HepG2 (cell line): ENCODE results near the gene NME8. TPM values are rescaled to one million over a fixed set of nuclear protein-coding genes. Genes with fewer than 3 reads are reported as not detected.
A peak's percentile ranks its signal among the peaks of the same experiment; 100 is the strongest.

ENCODE experiments used
- ATAC-seq: fragments of 200-7000 bp; cut with Tn5 transposase; 3 replicates; pipeline ENCODE4 v1.9.1; 2020; ENCODE audit warnings: mild to moderate bottlenecking, moderate library complexity
- BruUV-seq: library from RNA; stranded (reverse); fragments of 400-500 nt; replicated peaks from 2 replicates; lab custom pipeline; 2021; lab: Mats Ljungman, UMichigan
- CTCF ChIA-PET: fragments of 300-600 bp; formaldehyde crosslinking; extraction: SDS; loops from one replicate; lab custom pipeline; 2021; ENCODE audit warnings: low total read pairs, inconsistent platforms, low intra/inter-chr PET ratio; lab: Yijun Ruan, JAX
- POLR2A ChIA-PET: fragments of 350-600 bp; sonication (Branson Sonifier 250); formaldehyde crosslinking; loops from one replicate; lab custom pipeline; 2020; ENCODE audit warnings: antibody characterized with exemption, inconsistent platforms; lab: Yijun Ruan, JAX
- DNase-seq: peaks from one replicate; pipeline ENCODE4 v3.0.0-alpha.2; 2015; ENCODE audit warnings: low spot score
- FAIRE-seq: peaks from 3 replicates; lab custom pipeline; 2011; peaks lifted over from hg19 to GRCh38; lab: Jason Lieb, UNC
- H2AFZ ChIP-seq: one replicate; pipeline ENCODE4 v1.6.1; 2011; ENCODE audit warnings: low read length, inconsistent platforms
- H3K27ac ChIP-seq: fragments of 300-600 bp; 3 replicates; pipeline ENCODE4 v1.8.0; 2011; ENCODE audit warnings: mixed run types, mild to moderate bottlenecking, mixed read lengths, low read length, inconsistent platforms; ENCODE audit not compliant: insufficient read depth; ENCODE audit errors: extremely low read length
- H3K27me3 ChIP-seq, 2 experiments: fragments of 200-600 bp in 1 of 2; 2 replicates in 1 of 2; 3 replicates in 1 of 2; pipeline versions ENCODE4 v1.6.0 to v1.8.0; 2011; ENCODE audit warnings: low read length in 2 of 2, mild to moderate bottlenecking in 2 of 2, moderate library complexity in 2 of 2, inconsistent platforms in 1 of 2; ENCODE audit not compliant: insufficient read depth in 2 of 2, control insufficient read depth in 1 of 2
- H3K36me3 ChIP-seq, 2 experiments: fragments of 200-600 bp in 1 of 2; replicated peaks in 1 of 2; 2 replicates in 1 of 2; 3 replicates in 1 of 2; pipeline versions ENCODE4 v1.5.1 to v1.8.0; 2011; ENCODE audit warnings: low read length in 2 of 2, inconsistent platforms in 1 of 2; ENCODE audit not compliant: insufficient read depth in 2 of 2, control insufficient read depth in 1 of 2
- H3K4me1 ChIP-seq: 2 replicates; pipeline ENCODE4 v1.5.1; 2012; ENCODE audit warnings: low read length, inconsistent platforms; ENCODE audit not compliant: insufficient read depth
- H3K4me2 ChIP-seq: 2 replicates; pipeline ENCODE4 v1.6.0; 2011; ENCODE audit warnings: low read depth, low read length, inconsistent platforms
- H3K4me3 ChIP-seq, 3 experiments: fragments of 200-600 bp in 1 of 3; sonication (generic), shearing (Covaris generic) in 1 of 3; replicated peaks in 1 of 3; 2 replicates each; pipeline ENCODE4 v1.5.1; 2011 to 2016; ENCODE audit warnings: low read length in 3 of 3, inconsistent platforms in 2 of 3, low read depth in 2 of 3, mild to moderate bottlenecking in 2 of 3, control low read depth in 1 of 3, mixed read lengths in 1 of 3; ENCODE audit not compliant: insufficient read depth in 1 of 3
- H3K79me2 ChIP-seq: one replicate; pipeline ENCODE4 v1.6.1; 2011; ENCODE audit warnings: low read length, inconsistent platforms; ENCODE audit not compliant: insufficient read depth
- H3K9ac ChIP-seq: 2 replicates; pipeline ENCODE4 v1.6.0; 2011; ENCODE audit warnings: mild to moderate bottlenecking, low read depth, low read length, inconsistent platforms; ENCODE audit not compliant: insufficient read depth
- H3K9me3 ChIP-seq: 2 replicates; pipeline ENCODE4 v1.5.1; 2012; ENCODE audit warnings: mild to moderate bottlenecking, low read length
- H4K20me1 ChIP-seq: 2 replicates; pipeline ENCODE4 v1.6.0; 2011; ENCODE audit warnings: inconsistent platforms, mild to moderate bottlenecking, low read length, moderate library complexity; ENCODE audit not compliant: insufficient read depth
- BCL6 ChIP-seq: IDR thresholded peaks from 2 replicates; pipeline ENCODE4 v1.6.1; 2016; ENCODE audit warnings: missing genetic modification reagents, missing compliant biosample characterization
- CEBPB ChIP-seq: IDR thresholded peaks from 2 replicates; pipeline ENCODE4 v1.6.1; 2011; ENCODE audit warnings: low read depth, low read length, improper control_type of control experiment, borderline replicate concordance
- FOSL1 ChIP-seq: sonication (generic); formaldehyde crosslinking; IDR thresholded peaks from 2 replicates; pipeline ENCODE4 v1.9.0; 2021; ENCODE audit warnings: missing genetic modification reagents, borderline replicate concordance
- FOXC1 ChIP-seq: sonication (generic); formaldehyde crosslinking; IDR thresholded peaks from 2 replicates; pipeline ENCODE4 v1.8.0; 2022; ENCODE audit warnings: mild to moderate bottlenecking, missing genetic modification reagents, borderline replicate concordance
- FOXO1 ChIP-seq: sonication (generic); formaldehyde crosslinking; IDR thresholded peaks from 2 replicates; pipeline ENCODE4 v1.4.0; 2020; ENCODE audit warnings: missing genetic modification reagents
- GABPB1 ChIP-seq: IDR thresholded peaks from 2 replicates; pipeline ENCODE4 v1.6.1; 2016; ENCODE audit warnings: mild to moderate bottlenecking, missing genetic modification reagents, moderate library complexity, missing compliant biosample characterization
- LCORL ChIP-seq, 2 experiments: fragments of 450-650 bp in 1 of 2; sonication (generic) in 1 of 2; formaldehyde crosslinking in 1 of 2; IDR thresholded peaks; 2 replicates each; pipeline versions ENCODE4 v1.5.0 to v1.6.1; 2017 to 2020; ENCODE audit warnings: antibody characterized with exemption in 1 of 2, missing genetic modification reagents in 1 of 2
- MAZ ChIP-seq, 2 experiments: sonication (generic) in 1 of 2; formaldehyde crosslinking in 1 of 2; IDR thresholded peaks; 2 replicates each; pipeline versions ENCODE4 v1.5.0 to v1.6.1; 2012 to 2020; ENCODE audit warnings: low read depth in 2 of 2, mild to moderate bottlenecking in 2 of 2, borderline replicate concordance in 1 of 2, improper control_type of control experiment in 1 of 2, low read length in 1 of 2, missing genetic modification reagents in 1 of 2, moderate library complexity in 1 of 2
- MEIS1 ChIP-seq: sonication (generic); formaldehyde crosslinking; IDR thresholded peaks from 2 replicates; pipeline ENCODE4 v1.9.0; 2021; ENCODE audit warnings: mild to moderate bottlenecking, missing genetic modification reagents, moderate library complexity, borderline replicate concordance
- MTA1 ChIP-seq: sonication (generic); formaldehyde crosslinking; IDR thresholded peaks from 2 replicates; pipeline ENCODE4 v1.4.0; 2020; ENCODE audit warnings: missing genetic modification reagents, mild to moderate bottlenecking, borderline replicate concordance
- NRL ChIP-seq: sonication (generic); formaldehyde crosslinking; IDR thresholded peaks from 2 replicates; pipeline ENCODE4 v1.5.0; 2020; ENCODE audit warnings: missing genetic modification reagents, mild to moderate bottlenecking, moderate library complexity, borderline replicate concordance
- ZIK1 ChIP-seq: sonication (generic); formaldehyde crosslinking; IDR thresholded peaks from 2 replicates; pipeline ENCODE4 v1.5.0; 2020; ENCODE audit warnings: mild to moderate bottlenecking, low read depth, missing genetic modification reagents, borderline replicate concordance
- ZNF564 ChIP-seq: sonication (generic); formaldehyde crosslinking; IDR thresholded peaks from 2 replicates; pipeline ENCODE4 v1.8.1; 2023; ENCODE audit warnings: mild to moderate bottlenecking, missing genetic modification reagents
- ZNF660 ChIP-seq: sonication (generic); formaldehyde crosslinking; IDR thresholded peaks from 2 replicates; pipeline ENCODE4 v1.5.1; 2020; ENCODE audit warnings: mild to moderate bottlenecking, low read depth, missing genetic modification reagents, borderline replicate concordance
- WGBS: methylation state at CpG from one replicate; pipeline ENCODE4 v1.1.6; 2017; ENCODE audit warnings: low lambda C conversion rate; 5-methylcytosine and 5-hydroxymethylcytosine counted together
- in situ Hi-C: cut with HindIII; loops from 2 replicates; pipeline ENCODE4 v1.10.0; 2017; ENCODE audit warnings: low pct_unique_long_range_greater_than_20kb; ENCODE audit not compliant: extremely low pct_ligation_motif_present
- intact Hi-C: fragments of 100-400 bp; cut with micrococcal nuclease; formaldehyde crosslinking; loops from one replicate; pipeline ENCODE4 v1.10.0; 2022; ENCODE audit not compliant: unreplicated experiment
- polyA plus RNA-seq, 8 experiments: library from polyadenylated mRNA; depleted of rRNA in 3 of 8; stranded (reverse) in 7 of 8; unstranded in 1 of 8; fragments of >200 nt; fragmentation: Illumina TruSeq in 4 of 8; extraction: Trizol in 4 of 8; gene quantifications; 2 replicates each; pipeline versions ENCODE4 v1.2.1 to v1.2.3, GENCODE V29; 2011 to 2016; ENCODE audit warnings: low read depth in 4 of 8, missing spikeins in 1 of 8, mixed read lengths in 1 of 8; ENCODE audit not compliant: insufficient read depth in 1 of 8
- total RNA-seq, 5 experiments: library from RNA; depleted of rRNA; stranded (reverse); fragments of >200 nt; fragmentation: Illumina TruSeq; extraction: Trizol; gene quantifications; 2 replicates each; pipeline ENCODE4 v1.2.3, GENCODE V29; 2016; ENCODE audit warnings: low read depth in 1 of 5
- TF ChIP-seq, protein P1 (sequence below): sonication (generic); formaldehyde crosslinking; IDR thresholded peaks from 2 replicates; pipeline ENCODE4 v1.9.0; 2022; ENCODE audit warnings: missing genetic modification reagents, mild to moderate bottlenecking, borderline replicate concordance
- TF ChIP-seq, protein P2 (sequence below): sonication (generic); formaldehyde crosslinking; IDR thresholded peaks from 2 replicates; pipeline ENCODE4 v1.4.0; 2020; ENCODE audit warnings: mild to moderate bottlenecking, missing genetic modification reagents
- TF ChIP-seq, protein P3 (sequence below): sonication (generic); formaldehyde crosslinking; IDR thresholded peaks from 2 replicates; pipeline ENCODE4 v1.8.1; 2023; ENCODE audit warnings: mild to moderate bottlenecking, inconsistent platforms, moderate library complexity, missing genetic modification reagents, borderline replicate concordance

NME8 gene
- total and polyA plus RNA-seq, 2 of the 13 experiments (the other 11 are each of a cell fraction or from before 2014, with no cell fraction given), result not detected

DNA sequence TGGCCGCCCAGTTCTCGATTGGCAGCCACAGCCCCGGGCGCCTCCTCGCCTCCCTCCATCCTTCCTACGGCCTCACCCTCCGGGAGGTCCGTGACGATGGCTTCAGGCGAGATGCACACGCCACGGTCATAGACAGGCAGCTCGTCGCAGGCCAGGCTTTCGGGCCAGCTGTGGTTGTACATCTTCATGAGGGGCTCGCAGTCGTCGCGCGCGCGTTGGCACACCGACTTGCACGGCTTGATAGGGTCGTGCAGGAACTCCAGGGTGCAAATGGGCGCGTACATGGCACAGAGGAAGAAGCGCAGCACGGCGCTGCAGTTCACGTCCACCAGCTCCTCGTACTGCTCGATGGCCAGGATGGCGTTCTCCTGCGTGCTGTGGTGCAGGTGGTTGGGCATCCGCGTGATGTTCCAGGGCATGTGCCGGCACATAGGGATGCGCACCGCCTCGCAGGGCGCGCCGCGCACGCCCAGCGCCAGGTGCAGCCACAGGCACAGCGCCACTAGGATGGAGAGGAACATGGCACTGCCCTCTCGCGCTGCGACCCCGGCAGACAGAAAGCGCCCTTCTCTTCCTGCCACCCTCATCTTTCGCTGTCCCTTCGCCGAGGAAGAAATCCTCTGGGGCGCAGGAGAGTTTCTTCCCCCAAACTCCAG is 67.7 kb downstream of the NME8 start:
- no peaks in the 10 kb centered on the region for H3K79me2 ChIP-seq
- WGBS, result 47% methylated on average over 44 of the region's 57 CpGs
- FAIRE-seq (no peak), ATAC-seq (peak; percentile 24), DNase-seq (no peak)
- H2AFZ ChIP-seq, result peak overlapping the region; percentile 64
- H3K36me3 ChIP-seq, result no peaks in the 10 kb centered on the region
- intact Hi-C loops (loop anchor here (2.0 to 5.0 kb wide), 3 partner anchors 15 to 261 kb away; partner anchors contain the start of gene STARD3NL), in situ Hi-C loops (loop anchor here (25.0 kb wide), 1 partner anchor 421 kb away; no protein-coding TSS in a partner anchor)
- H3K9ac ChIP-seq, result peak overlapping the region; percentile 79
- peak overlapping the region; percentile 87 for H3K4me2 ChIP-seq
- BruUV-seq, result TSS peak; percentile 53
- no peaks in the 10 kb centered on the region for H4K20me1 ChIP-seq
- ChIA-PET CTCF (interaction anchor here (1.4 to 1.6 kb wide), 4 partner anchors 14 to 191 kb away, joined by 4 to 5 read pairs (median 4); no protein-coding TSS in a partner anchor), POLR2A (interaction anchor here (1.1 to 2.8 kb wide), 6 partner anchors 14 to 265 kb away, joined by 3 to 45 read pairs (median 10); partner anchors contain the start of gene STARD3NL)
- peak overlapping the region; percentile 65 for H3K27ac ChIP-seq
- H3K4me1 ChIP-seq, result peaks cover 41% of the 10 kb centered on the region
- H3K4me3 ChIP-seq, result peak overlapping the region; percentile 72 to 82 (median 73)
- H3K9me3 ChIP-seq, result no peaks in the 10 kb centered on the region
- no peaks in the 10 kb centered on the region for H3K27me3 ChIP-seq
- TF ChIP-seq MTA1 (CRISPR knock-in tag) (0 out of 2 replicates have a peak, but pooled peaks have one; percentile 29), FOXO1 (no peak), NRL (CRISPR knock-in tag) (peak; percentile 81; the same call in 1 of the 2 replicates), GABPB1 (peak; percentile 65; the same call in 1 of the 2 replicates), ZIK1 (CRISPR knock-in tag) (0 out of 2 replicates have a peak, but pooled peaks have one; percentile 59), MAZ (IDR thresholded peaks at IDR 0.05; ENCODE audit: borderline replicate concordance, low read depth, low read length) (no peak), MAZ (CRISPR knock-in tag; IDR thresholded peaks at IDR 0.05; ENCODE audit: low read depth) (0 out of 2 replicates have a peak, but pooled peaks have one; percentile 3), CEBPB (no peak), FOXC1 (0 out of 2 replicates have a peak, but pooled peaks have one; percentile 34), ZNF660 (CRISPR knock-in tag) (no peak), LCORL (IDR thresholded peaks at IDR 0.05) (no peak), LCORL (CRISPR knock-in tag; IDR thresholded peaks at IDR 0.05) (0 out of 2 replicates have a peak, but pooled peaks have one; percentile 38), MEIS1 (no peak; the same call in 1 of the 2 replicates), BCL6 (CRISPR knock-in tag) (peak; percentile 6; the same call in 1 of the 2 replicates), ZNF564 (CRISPR knock-in tag) (no peak), FOSL1 (CRISPR knock-in tag) (no peak)
- TF ChIP-seq, protein P1, sequence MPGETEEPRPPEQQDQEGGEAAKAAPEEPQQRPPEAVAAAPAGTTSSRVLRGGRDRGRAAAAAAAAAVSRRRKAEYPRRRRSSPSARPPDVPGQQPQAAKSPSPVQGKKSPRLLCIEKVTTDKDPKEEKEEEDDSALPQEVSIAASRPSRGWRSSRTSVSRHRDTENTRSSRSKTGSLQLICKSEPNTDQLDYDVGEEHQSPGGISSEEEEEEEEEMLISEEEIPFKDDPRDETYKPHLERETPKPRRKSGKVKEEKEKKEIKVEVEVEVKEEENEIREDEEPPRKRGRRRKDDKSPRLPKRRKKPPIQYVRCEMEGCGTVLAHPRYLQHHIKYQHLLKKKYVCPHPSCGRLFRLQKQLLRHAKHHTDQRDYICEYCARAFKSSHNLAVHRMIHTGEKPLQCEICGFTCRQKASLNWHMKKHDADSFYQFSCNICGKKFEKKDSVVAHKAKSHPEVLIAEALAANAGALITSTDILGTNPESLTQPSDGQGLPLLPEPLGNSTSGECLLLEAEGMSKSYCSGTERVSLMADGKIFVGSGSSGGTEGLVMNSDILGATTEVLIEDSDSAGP (CRISPR knock-in tag), result no peak
- TF ChIP-seq, protein P2, sequence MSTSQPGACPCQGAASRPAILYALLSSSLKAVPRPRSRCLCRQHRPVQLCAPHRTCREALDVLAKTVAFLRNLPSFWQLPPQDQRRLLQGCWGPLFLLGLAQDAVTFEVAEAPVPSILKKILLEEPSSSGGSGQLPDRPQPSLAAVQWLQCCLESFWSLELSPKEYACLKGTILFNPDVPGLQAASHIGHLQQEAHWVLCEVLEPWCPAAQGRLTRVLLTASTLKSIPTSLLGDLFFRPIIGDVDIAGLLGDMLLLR, result 0 out of 2 replicates have a peak, but pooled peaks have one; percentile 47
- TF ChIP-seq, protein P3, sequence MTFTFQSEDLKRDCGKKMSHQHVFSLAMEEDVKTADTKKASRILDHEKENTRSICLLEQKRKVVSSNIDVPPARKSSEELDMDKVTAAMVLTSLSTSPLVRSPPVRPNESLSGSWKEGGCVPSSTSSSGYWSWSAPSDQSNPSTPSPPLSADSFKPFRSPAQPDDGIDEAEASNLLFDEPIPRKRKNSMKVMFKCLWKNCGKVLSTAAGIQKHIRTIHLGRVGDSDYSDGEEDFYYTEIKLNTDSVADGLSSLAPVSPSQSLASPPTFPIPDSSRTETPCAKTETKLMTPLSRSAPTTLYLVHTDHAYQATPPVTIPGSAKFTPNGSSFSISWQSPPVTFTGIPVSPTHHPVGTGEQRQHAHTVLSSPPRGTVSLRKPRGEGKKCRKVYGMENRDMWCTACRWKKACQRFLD (CRISPR knock-in tag), result peak; percentile 85; the same call in 1 of the 2 replicates
